ENCODE measurements around the gene CCDC106.

DNA sequence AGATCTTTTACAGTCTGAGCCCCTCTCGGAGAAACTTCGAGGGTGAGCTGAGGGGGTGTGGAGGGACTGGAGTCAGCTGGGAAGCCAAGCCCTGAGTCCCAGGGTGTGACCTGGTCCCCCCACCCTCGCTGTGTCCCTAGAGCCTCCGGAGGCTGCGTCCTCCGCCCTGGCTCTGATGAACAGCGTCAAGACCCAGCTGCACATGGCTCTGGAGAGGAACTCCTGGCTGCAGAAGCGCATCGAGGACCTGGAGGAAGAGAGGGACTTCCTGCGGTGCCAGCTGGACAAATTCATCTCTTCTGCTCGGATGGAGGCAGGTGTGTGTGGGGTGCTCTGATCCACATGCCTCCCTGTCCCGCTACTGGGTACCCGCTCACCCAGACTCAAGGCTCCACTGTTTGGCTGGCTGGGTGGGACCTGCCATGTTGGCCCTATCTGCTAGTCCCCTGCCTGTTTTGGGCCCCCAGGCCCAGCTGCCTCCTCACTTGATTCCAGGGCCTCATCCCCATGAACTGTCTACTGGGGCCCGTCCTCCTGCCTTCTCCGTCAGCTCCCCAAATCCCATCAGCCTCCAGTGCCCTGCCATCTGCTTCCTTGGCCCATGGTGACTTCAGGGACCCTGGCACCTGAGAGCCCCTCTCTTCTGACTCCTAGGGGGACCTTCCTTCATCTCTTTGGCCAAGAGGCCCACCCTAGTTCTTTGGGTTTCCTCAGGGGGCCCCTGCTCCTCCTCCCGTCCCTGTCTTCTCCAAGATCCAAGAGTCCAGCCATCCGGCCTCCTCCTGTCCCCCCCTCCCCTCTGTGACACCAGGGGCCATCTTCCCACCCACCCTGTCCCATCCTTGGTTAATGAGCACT is 1.5 kb downstream of the CCDC106 start:
- TF ChIP-seq CTCF (conservative IDR thresholded peaks at IDR 0.05; ENCODE audit: low read length) = no peak
- no peak for TF ChIP-seq EZH2phosphoT487 (IDR thresholded peaks at IDR 0.05; ENCODE audit: borderline replicate concordance, low read depth, low read length)

Data from OCI-LY7 (cell line).